Esophagus squamous epithelium (tissue), 5 donors: ENCODE data around the gene CTCFL. TPM values are rescaled to one million over a fixed set of nuclear protein-coding genes. Genes with fewer than 3 reads are reported as not detected.

Experiments used
- DNase-seq: peaks from one replicate; lab custom pipeline; 2025; lab: John Stamatoyannopoulos, UW
- H3K27ac ChIP-seq, 4 donors: fragments of 200-600 bp; sonication (generic); one replicate each; pipeline ENCODE4 v1.5.1; 2016 to 2019; ENCODE audit warnings: mild to moderate bottlenecking in 1 of 4
- H3K27me3 ChIP-seq, 4 donors: fragments of 200-600 bp; sonication (generic); 1 replicate in 3 of 4; 2 replicates in 1 of 4; pipeline versions ENCODE4 v1.5.1 to v1.6.0; 2017 to 2021; ENCODE audit warnings: antibody characterized with exemption in 1 of 4
- H3K36me3 ChIP-seq, 3 donors: fragments of 200-600 bp; sonication (generic); one replicate each; pipeline ENCODE4 v1.5.1; 2016 to 2019
- H3K4me1 ChIP-seq, 3 donors: fragments of 200-600 bp; sonication (generic); one replicate each; pipeline ENCODE4 v1.5.1; 2017 to 2019
- H3K4me3 ChIP-seq, 4 donors: fragments of 200-600 bp; sonication (generic); 1 replicate in 3 of 4; 2 replicates in 1 of 4; pipeline ENCODE4 v1.5.1; 2016 to 2019; ENCODE audit warnings: mild to moderate bottlenecking in 2 of 4, moderate library complexity in 1 of 4
- H3K9me3 ChIP-seq, 3 donors: fragments of 200-600 bp; sonication (generic); one replicate each; pipeline ENCODE4 v1.5.1; 2016 to 2019
- CTCF ChIP-seq, 6 experiments: fragments of 450-650 bp in 4 of 6; fragments of 200-600 bp in 2 of 6; sonication (generic) in 2 of 6; IDR thresholded peaks; one replicate each; pipeline ENCODE4 v1.5.1; 2016 to 2019; ENCODE audit warnings: antibody characterized with exemption in 6 of 6, mild to moderate bottlenecking in 4 of 6, moderate library complexity in 4 of 6
- POLR2A ChIP-seq, 4 donors: fragments of 450-650 bp; IDR thresholded peaks; one replicate each; pipeline ENCODE4 v1.6.1; 2017; ENCODE audit warnings: antibody characterized with exemption in 4 of 4, mild to moderate bottlenecking in 4 of 4, moderate library complexity in 3 of 4
- WGBS, 2 donors: methylation state at CpG; one replicate each; pipeline ENCODE4 v1.1.5; 2018; 5-methylcytosine and 5-hydroxymethylcytosine counted together
- intact Hi-C: fragments of 100-400 bp; cut with DNase I; formaldehyde crosslinking; loops from one replicate; pipeline ENCODE4 v1.15.0; 2022
- total RNA-seq, 4 donors: library from RNA; depleted of rRNA; stranded (reverse); fragments of >200 nt; gene quantifications; one replicate each; pipeline ENCODE4 v1.1.0, GENCODE V29; 2016
- donor health status: DM: yes; HTN: yes; CAD: no.

Gene CTCFL, protein sequence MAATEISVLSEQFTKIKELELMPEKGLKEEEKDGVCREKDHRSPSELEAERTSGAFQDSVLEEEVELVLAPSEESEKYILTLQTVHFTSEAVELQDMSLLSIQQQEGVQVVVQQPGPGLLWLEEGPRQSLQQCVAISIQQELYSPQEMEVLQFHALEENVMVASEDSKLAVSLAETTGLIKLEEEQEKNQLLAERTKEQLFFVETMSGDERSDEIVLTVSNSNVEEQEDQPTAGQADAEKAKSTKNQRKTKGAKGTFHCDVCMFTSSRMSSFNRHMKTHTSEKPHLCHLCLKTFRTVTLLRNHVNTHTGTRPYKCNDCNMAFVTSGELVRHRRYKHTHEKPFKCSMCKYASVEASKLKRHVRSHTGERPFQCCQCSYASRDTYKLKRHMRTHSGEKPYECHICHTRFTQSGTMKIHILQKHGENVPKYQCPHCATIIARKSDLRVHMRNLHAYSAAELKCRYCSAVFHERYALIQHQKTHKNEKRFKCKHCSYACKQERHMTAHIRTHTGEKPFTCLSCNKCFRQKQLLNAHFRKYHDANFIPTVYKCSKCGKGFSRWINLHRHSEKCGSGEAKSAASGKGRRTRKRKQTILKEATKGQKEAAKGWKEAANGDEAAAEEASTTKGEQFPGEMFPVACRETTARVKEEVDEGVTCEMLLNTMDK
- under 1 TPM in 1 of 4 donors, not detected in 3; 0.19 TPM for total RNA-seq

DNA sequence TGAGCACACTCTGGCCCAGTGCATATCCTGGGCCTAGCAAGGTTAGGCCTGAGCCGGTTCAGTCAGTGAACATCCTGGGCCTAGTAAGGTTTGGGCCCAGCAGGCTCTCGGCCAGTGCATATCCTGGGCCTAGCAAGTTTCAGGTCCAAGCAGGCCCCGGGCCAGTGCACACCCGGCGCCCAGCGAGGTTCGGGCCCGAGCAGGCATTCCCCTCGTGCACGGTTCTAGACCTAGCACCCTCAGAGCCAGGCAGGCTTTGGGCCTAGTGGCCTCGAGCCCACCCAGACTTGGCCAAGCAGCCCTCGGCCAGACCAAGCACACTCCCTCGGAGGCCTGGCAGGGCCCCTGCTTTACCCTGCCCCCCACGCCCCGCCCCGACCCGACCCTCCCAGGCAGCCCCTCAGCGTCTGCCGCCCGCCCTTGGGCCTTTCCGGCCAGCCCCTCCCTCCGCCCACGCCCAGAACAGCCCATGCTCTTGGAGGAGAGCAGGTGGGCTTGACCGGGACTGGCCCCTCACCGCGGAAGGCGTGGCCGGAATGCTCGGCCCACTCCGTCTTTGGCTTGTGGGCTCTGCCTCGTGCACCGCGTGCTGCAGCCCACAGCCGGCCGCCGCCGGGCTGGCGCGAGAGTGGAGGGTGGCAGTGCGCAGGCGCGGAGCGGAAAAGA, at the start of gene CTCFL:
CTCFL (minus strand) TSS at position 630 of the 666 bp plus-strand sequence. CDS start 935 bp downstream, outside the sequence.
- Histone ChIP-seq H3K4me1 (peaks cover 0 to 19% (median 0%) of the 10 kb centered on the region in 3 donors), H3K9me3 (no peaks in the 10 kb centered on the region), H3K36me3 (no peaks in the 10 kb centered on the region), H3K27me3 (no peaks in the 10 kb centered on the region), H3K27ac (no peak within 1 kb of the TSS), H3K4me3 (no peak within 1 kb of the TSS)
- no peak for DNase-seq
- intact Hi-C loops = loop anchor here (10.0 kb wide), 1 partner anchor 680 kb away; no protein-coding TSS in a partner anchor
- TF ChIP-seq CTCF (IDR thresholded peaks at IDR 0.05) = no peak
- no peak for TF ChIP-seq POLR2A (IDR thresholded peaks at IDR 0.05)
- 60% methylated on average over 1 of the region's 43 CpGs; no CpG with 5 or more reads in 1 of the 2 donors for WGBS, 2 donors

DNA sequence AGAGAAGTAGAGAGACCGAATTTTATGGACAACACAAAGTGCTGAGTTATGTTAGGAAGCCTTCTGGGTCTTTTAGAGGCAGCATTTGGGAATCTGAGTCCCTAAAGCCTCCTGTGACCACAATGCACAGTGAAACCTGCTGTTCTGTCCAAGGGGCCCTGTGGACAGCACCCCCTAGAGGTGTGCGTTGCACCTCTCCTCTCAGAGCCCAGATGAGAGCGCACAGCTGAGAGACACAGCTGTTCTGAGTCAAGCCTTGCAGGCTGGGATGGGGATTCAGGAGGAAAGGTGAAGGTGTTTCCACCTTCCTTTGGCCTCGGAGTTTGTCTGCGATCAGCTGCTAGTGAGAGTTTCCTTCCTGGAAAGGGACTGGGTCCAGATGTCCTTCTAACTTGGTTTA, 49.0 kb upstream of the CTCFL start:
- no peak for DNase-seq
- H3K4me3 ChIP-seq = no peak overlapping the region
- no peaks in the 10 kb centered on the region for H3K4me1 ChIP-seq
- no peaks in the 10 kb centered on the region for H3K36me3 ChIP-seq
- intact Hi-C loops = no loop called here
- H3K27me3 ChIP-seq = peaks cover 0 to 42% (median 0%) of the 10 kb centered on the region in 4 donors
- no peak for TF ChIP-seq POLR2A (IDR thresholded peaks at IDR 0.05)
- TF ChIP-seq CTCF (IDR thresholded peaks at IDR 0.05) = peak in 2 of 6 experiments; percentile 11 to 18
- no peaks in the 10 kb centered on the region for H3K9me3 ChIP-seq
- H3K27ac ChIP-seq = no peak overlapping the region
- 69 to 73% methylated on average over 3 to 4 of the region's 5 CpGs for WGBS, 2 donors

- Histone ChIP-seq H3K27ac (no peak overlapping the region), H3K4me3 (no peak overlapping the region), H3K9me3 (no peaks in the 10 kb centered on the region), H3K27me3 (peaks cover 0 to 36% (median 0%) of the 10 kb centered on the region in 4 donors), H3K36me3 (no peaks in the 10 kb centered on the region), H3K4me1 (no peaks in the 10 kb centered on the region)
- intact Hi-C loops = no loop called here
- DNase-seq = no peak
- TF ChIP-seq CTCF (IDR thresholded peaks at IDR 0.05) = no peak
- 48% methylated on average over 4 to 6 of the region's 12 CpGs for WGBS, 2 donors
Measured at GRCh38 chr20:57573242-57573641, 48.3 kb upstream of the CTCFL start.

GRCh38 chr20:57571782-57572416, 47.0 kb upstream of the CTCFL start:
- H3K9me3 ChIP-seq = no peaks in the 10 kb centered on the region
- no peak overlapping the region for H3K27ac ChIP-seq
- no peak overlapping the region for H3K4me3 ChIP-seq
- no peaks in the 10 kb centered on the region for H3K36me3 ChIP-seq
- no peak for DNase-seq
- H3K27me3 ChIP-seq = peaks cover 0 to 32% (median 0%) of the 10 kb centered on the region in 4 donors
- no peaks in the 10 kb centered on the region for H3K4me1 ChIP-seq
- intact Hi-C loops = no loop called here
- 83 to 91% methylated on average over 1 to 3 of the region's 3 CpGs for WGBS, 2 donors
- TF ChIP-seq CTCF (IDR thresholded peaks at IDR 0.05) = no peak
- no peak for TF ChIP-seq POLR2A (IDR thresholded peaks at IDR 0.05)
